Skeletal muscle satellite cell (primary cell): ENCODE results near the gene GRN.
"Not testable (repeated sequence)": the region's sequence is repeated elsewhere in the genome, so short reads cannot be mapped to it uniquely, and the experiment has no call there.

Experiments used
- H3K27me3 ChIP-seq: 2 replicates; pipeline ENCODE4 v1.7.0; 2013; ENCODE audit warnings: low read length; ENCODE audit not compliant: control insufficient read depth, insufficient read depth
- H3K36me3 ChIP-seq: 2 replicates; pipeline ENCODE4 v1.7.0; 2013; ENCODE audit warnings: mild to moderate bottlenecking, control low read depth, low read length; ENCODE audit not compliant: insufficient read depth
- H3K4me1 ChIP-seq: 2 replicates; pipeline ENCODE4 v1.7.0; 2013; ENCODE audit warnings: low read length; ENCODE audit not compliant: control insufficient read depth, insufficient read depth
- H3K4me2 ChIP-seq: 2 replicates; pipeline ENCODE4 v1.7.0; 2013; ENCODE audit warnings: mild to moderate bottlenecking, low read length
- H3K4me3 ChIP-seq: 2 replicates; pipeline ENCODE4 v1.7.0; 2013; ENCODE audit warnings: low read length
- H3K9ac ChIP-seq: 2 replicates; pipeline ENCODE4 v1.7.0; 2013; ENCODE audit warnings: mild to moderate bottlenecking, low read depth, low read length, moderate library complexity
- H3K9me3 ChIP-seq: replicated peaks from 2 replicates; pipeline ENCODE4 v1.7.0; 2013; ENCODE audit warnings: mild to moderate bottlenecking, control low read depth, low read length

Gene GRN

GRCh38 chr17:44368391-44369243, 23.5 kb downstream of the GRN start:
- not testable (repeated sequence) for H3K4me1 ChIP-seq, H3K36me3 ChIP-seq, H3K9ac ChIP-seq, H3K9me3 ChIP-seq, H3K4me3 ChIP-seq, H3K4me2 ChIP-seq
- peaks cover 36% of the 10 kb centered on the region for H3K27me3 ChIP-seq

- H3K4me3 ChIP-seq, H3K9me3 ChIP-seq, H3K36me3 ChIP-seq, H3K4me1 ChIP-seq, H3K4me2 ChIP-seq, H3K9ac ChIP-seq: not testable (repeated sequence)
- peaks cover 36% of the 10 kb centered on the region for H3K27me3 ChIP-seq
These were observed 24.4 kb downstream of the GRN start for GRCh38 chr17:44369414-44370023.

- Histone ChIP-seq H3K4me2 (no peak overlapping the region), H3K27me3 (peaks cover 31% of the 10 kb centered on the region), H3K9ac (no peak overlapping the region), H3K36me3 (no peaks in the 10 kb centered on the region), H3K4me3 (no peak overlapping the region), H3K9me3 (no peaks in the 10 kb centered on the region), H3K4me1 (no peaks in the 10 kb centered on the region)
These were observed 26.9 kb downstream of the GRN start for GRCh38 chr17:44372036-44372435.

DNA sequence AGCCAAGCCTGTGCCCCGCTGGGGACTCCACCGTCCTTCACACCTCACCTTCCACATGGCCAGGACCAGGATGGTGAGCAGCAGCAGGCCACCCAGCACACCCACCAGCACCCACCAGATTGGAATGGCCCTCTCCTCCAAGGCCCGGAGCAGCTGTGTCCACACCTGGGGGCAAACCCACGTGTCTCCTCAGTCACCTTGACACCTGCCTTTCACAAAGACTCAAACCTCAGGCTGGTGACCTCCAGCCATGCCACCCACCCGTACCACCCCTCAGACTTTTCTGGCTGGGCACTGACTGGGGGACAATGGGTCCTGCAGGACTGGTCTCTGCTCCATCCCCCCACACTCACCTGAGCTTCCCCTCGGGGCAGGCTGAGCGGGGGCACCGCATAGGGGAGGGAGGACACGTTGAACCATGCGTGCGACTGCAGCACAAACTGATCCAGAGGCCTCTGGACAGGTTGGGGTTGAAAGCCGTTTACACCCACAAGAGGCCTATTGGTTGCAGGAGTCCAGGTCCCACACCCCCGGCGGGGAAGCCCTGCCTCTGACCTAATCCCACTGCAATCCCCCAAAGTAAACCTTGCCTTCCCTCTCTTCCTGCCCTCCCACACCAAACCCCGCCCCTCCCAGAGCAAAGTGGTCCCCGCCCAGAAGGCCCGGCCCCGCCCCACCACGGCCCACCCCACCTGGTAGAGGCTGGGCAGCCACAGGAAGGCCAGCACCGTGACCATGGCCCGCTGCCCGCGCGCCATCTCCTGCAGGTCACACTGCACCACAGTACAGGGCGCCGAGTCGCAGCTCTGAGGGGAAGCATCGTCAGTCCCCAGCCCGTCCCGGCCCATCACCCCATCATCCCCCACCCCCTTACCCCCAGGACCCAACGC, 29.4 kb downstream of the GRN start:
- H3K9me3 ChIP-seq = no peaks in the 10 kb centered on the region
- H3K4me1 ChIP-seq = no peaks in the 10 kb centered on the region
- no peak overlapping the region for H3K4me2 ChIP-seq
- H3K27me3 ChIP-seq = peaks cover 29% of the 10 kb centered on the region
- no peak overlapping the region for H3K9ac ChIP-seq
- no peaks in the 10 kb centered on the region for H3K36me3 ChIP-seq
- no peak overlapping the region for H3K4me3 ChIP-seq

DNA sequence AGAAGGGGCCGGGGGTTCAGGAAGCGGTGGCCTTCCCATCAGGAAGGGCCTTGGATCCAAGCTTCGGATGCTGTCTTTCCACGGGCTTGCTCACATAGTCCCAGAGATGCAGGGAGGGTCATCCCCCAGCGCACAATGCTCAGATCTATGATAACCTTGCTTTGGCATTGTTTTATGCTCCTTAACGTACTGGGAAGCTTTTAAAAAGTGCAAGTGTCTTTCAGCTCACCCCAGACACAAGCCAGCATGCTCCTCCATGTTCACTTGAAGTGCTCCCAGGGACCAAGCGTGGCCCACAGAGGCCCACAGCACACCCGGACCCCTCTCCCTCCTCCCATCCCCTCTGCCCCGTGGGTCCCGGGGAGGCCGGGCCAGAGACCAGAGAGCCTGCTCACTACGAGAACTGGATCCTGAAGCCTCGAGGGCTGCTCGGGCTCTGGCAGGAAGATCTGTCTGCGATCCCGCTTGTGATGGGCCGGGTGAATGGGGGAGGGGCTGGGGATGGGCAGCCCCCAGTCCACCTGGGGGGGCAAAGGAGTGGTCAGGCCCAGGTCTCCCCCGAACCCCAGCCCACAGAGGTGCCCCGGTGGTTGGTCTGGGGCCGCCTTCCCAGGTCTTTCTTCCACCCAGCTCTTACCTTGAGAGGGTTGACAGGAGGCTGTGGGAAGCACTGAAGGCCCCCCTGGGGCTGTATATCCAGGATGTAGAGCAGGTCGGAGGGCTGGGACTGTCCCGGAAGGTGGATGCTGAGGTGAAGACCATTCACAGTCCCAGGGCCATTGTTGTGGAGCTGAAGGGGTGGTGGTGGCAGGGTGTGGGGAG, 30.3 kb downstream of the GRN start:
- no peaks in the 10 kb centered on the region for H3K9me3 ChIP-seq
- no peaks in the 10 kb centered on the region for H3K4me1 ChIP-seq
- H3K4me2 ChIP-seq = no peak overlapping the region
- H3K36me3 ChIP-seq = no peaks in the 10 kb centered on the region
- H3K27me3 ChIP-seq = peaks cover 36% of the 10 kb centered on the region
- H3K9ac ChIP-seq = no peak overlapping the region
- H3K4me3 ChIP-seq = no peak overlapping the region

DNA sequence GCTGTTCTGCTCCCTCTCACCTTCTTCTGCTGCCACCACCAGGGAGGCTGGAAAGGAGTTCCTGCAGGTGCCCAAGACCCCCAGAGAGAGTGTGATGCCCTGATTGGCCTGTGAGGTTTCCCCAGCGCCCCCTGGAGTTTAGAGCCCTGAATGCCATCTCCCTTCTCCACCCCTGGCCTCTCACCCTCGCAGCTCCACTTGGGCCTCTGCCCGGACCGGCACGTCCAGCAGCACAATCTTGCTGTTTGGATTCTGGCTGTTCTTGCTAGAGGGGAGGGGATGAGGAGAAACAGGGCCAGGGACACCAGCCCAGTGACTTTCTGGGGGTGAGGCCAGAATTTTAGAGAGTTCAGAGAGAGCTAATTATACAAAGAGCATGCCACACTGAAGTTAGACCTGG, 31.0 kb downstream of the GRN start:
- H3K9me3 ChIP-seq = no peaks in the 10 kb centered on the region
- H3K36me3 ChIP-seq = no peaks in the 10 kb centered on the region
- H3K4me2 ChIP-seq = no peak overlapping the region
- H3K4me3 ChIP-seq = no peak overlapping the region
- H3K4me1 ChIP-seq = no peaks in the 10 kb centered on the region
- H3K27me3 ChIP-seq = peaks cover 39% of the 10 kb centered on the region
- no peak overlapping the region for H3K9ac ChIP-seq

- no peaks in the 10 kb centered on the region for H3K36me3 ChIP-seq
- H3K4me3 ChIP-seq = no peak overlapping the region
- H3K27me3 ChIP-seq = peaks cover 40% of the 10 kb centered on the region
- H3K4me2 ChIP-seq = no peak overlapping the region
- H3K9me3 ChIP-seq = no peaks in the 10 kb centered on the region
- no peak overlapping the region for H3K9ac ChIP-seq
- no peaks in the 10 kb centered on the region for H3K4me1 ChIP-seq
These were observed 31.7 kb downstream of the GRN start for GRCh38 chr17:44376779-44377178.

DNA sequence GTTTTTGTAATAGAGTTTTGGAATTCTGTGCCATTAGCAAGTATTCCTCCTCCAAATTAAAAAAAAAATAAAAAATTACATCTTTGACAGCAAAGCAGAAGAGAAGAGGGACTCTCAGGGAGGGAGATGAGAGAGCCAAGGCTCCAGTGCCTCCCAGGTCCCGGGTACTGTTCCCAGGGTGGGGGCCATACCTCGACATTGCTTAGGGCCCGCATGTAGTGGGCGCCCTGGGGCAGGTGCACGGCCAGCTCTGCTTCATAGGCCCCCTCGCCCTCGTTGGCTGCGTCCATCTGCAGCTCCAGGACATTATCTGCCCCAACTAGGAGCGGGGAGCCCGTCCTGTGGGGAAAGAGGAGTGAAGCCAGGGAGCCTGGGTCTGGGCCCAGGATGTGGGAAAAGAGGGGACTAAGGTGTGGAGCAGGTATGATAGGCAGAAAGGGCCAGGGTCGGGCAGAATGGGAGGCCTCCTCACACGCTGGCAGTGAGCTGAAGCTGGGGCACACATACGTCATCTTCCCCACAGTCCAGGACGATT, 33.1 kb downstream of the GRN start:
- Histone ChIP-seq H3K4me1 (no peaks in the 10 kb centered on the region), H3K4me2 (no peak overlapping the region), H3K4me3 (no peak overlapping the region), H3K27me3 (peaks cover 49% of the 10 kb centered on the region), H3K36me3 (no peaks in the 10 kb centered on the region), H3K9ac (no peak overlapping the region), H3K9me3 (no peaks in the 10 kb centered on the region)

- Histone ChIP-seq H3K36me3 (no peaks in the 10 kb centered on the region), H3K9me3 (no peaks in the 10 kb centered on the region), H3K9ac (no peak overlapping the region), H3K4me2 (no peak overlapping the region), H3K27me3 (peaks cover 65% of the 10 kb centered on the region), H3K4me3 (no peak overlapping the region), H3K4me1 (peaks cover 4% of the 10 kb centered on the region)
These were observed 34.8 kb downstream of the GRN start for GRCh38 chr17:44379887-44380286.

DNA sequence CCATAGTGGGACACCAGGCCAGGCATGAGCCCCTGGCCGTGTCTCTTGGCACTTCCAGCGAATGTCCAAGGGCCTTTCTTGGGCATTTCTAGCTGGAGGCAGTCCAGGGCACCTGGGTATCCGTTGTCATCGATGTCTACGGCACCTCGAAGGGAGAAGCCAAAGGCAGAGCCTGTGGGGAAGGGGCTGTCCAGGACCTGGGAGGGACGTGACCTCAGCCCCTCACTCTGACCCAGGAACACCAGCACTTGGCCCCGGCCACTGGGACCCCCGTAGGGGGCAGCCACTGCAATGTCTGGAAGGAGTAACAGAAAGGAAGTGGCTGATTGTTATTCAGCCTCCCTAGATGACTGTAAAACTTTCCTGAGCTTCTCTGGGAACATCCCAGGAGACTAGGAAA, 35.7 kb downstream of the GRN start:
- peaks cover 11% of the 10 kb centered on the region for H3K4me1 ChIP-seq
- no peak overlapping the region for H3K9ac ChIP-seq
- H3K4me3 ChIP-seq = no peak overlapping the region
- no peaks in the 10 kb centered on the region for H3K36me3 ChIP-seq
- no peak overlapping the region for H3K4me2 ChIP-seq
- H3K9me3 ChIP-seq = no peaks in the 10 kb centered on the region
- peaks cover 67% of the 10 kb centered on the region for H3K27me3 ChIP-seq
